Stomach (tissue), 4 donors: ENCODE data around the gene ERC2.

Experiments used
- EP300 ChIP-seq: sonication (generic); formaldehyde crosslinking; IDR thresholded peaks from one replicate; pipeline ENCODE4 v1.6.1; 2017; ENCODE audit warnings: antibody characterized with exemption
- POLR2AphosphoS5 ChIP-seq, 3 donors: sonication (generic); formaldehyde crosslinking; IDR thresholded peaks; one replicate each; pipeline ENCODE4 v1.6.1; 2016; ENCODE audit warnings: antibody characterized with exemption in 3 of 3

DNA sequence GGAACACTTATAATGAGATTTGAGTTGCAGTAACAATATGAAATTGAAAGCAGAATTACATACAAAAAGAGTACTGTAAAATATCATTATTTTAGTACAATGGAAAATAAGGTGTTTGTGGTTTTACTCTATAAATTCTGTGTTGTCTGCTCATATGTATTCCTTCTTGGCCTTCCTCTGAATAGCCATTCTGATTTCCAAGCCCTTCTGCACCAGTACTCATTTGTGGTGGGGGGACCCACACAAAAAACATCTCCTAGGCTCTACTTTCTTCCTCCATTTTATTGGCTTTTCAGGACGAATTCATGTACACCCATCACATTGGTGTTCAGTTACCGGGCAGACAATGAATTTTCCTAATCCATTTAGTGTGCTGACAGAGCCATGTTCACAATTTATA is 338.2 kb downstream of the ERC2 start:
- TF ChIP-seq EP300 (no peak), POLR2AphosphoS5 (IDR thresholded peaks at IDR 0.05) (no peak)
